ENCODE data around the gene PRKCZ. TPM values are rescaled to one million over a fixed set of nuclear protein-coding genes. Genes with fewer than 3 reads are reported as not detected.
"Not testable (repeated sequence)": the region's sequence is repeated elsewhere in the genome, so short reads cannot be mapped to it uniquely, and the experiment has no call there.

PRKCZ gene
- polyA plus RNA-seq, 4 donors = 28.9 to 36.1 (median 33.0) TPM

DNA sequence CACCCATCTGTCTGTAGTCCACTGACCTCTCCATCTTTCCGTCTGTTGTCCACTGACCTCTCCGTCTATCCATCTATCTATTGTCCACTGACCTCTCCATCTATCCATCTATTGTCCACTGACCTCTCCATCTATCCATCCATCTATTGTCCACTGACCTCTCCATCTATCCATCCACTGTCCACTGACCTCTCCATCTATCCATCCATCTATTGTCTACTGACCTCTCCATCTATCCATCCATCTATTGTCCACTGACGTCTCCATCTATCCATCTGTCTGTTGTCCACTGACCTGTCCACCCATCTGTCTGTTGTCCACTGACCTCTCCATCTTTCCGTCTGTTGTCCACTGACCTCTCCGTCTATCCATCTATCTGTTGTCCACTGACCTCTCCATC lies 97.7 kb downstream of the PRKCZ start:
- DNase-seq (ENCODE audit: low read depth in 4 of 4, low spot score in 2 of 4) = not testable (repeated sequence)

DNA sequence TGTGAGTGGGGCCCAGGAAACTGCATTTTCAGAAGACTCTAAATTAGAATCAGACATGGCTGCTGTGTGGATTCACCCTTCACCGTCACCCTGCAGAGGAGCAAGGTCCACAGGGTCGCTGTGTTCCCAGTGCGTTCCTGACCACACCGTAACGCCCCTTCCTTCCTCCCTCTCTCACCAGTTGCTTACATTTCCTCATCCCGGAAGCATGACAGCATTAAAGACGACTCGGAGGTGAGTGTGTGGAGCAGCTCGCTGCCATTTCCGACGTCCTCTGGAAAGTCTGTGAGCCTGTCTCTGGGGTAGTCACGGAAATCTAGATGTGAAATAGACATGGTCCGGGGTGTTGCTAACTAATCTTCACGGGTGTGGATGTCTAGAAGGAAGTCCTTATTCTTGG lies 98.5 kb downstream of the PRKCZ start:
- no peak for DNase-seq (ENCODE audit: low read depth in 4 of 4, low spot score in 2 of 4)

DNA sequence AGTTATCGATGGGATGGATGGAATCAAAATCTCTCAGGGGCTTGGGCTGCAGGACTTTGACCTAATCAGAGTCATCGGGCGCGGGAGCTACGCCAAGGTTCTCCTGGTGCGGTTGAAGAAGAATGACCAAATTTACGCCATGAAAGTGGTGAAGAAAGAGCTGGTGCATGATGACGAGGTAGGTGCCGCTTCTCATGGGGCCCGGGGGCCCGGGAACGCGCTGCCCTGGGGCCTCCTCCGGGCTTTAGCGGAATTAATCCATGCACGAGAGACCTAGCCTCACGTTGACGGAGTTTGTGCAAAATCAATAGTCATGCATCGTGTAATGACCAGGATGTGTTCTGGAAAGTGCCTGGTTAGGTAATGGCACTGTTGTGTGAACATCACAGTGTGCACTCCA lies 100.6 kb downstream of the PRKCZ start:
- DNase-seq (ENCODE audit: low read depth in 4 of 4, low spot score in 2 of 4) = no peak

DNA sequence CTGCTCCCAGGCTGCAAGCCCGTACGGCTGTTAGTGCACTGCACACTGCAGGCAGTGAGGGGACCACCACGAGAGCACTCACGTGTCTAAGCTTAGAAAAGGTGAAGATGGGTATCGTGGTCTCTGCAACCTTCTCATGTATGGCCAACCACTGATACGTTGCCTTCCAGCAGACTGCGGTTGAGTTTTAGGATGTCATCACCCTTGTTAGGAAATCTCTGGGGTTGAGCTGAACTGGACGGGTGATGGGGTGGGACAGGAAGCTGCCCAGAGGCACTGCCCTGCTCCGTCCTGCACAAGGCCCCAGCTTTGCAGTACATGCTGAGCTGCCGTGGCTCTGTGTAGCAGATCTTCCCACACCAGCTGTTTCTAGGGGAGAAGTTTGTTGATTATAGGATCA lies 101.0 kb downstream of the PRKCZ start:
- DNase-seq (ENCODE audit: low read depth in 4 of 4, low spot score in 2 of 4) = no peak

- no peak for DNase-seq (ENCODE audit: low read depth in 4 of 4, low spot score in 2 of 4)
These were observed 101.7 kb downstream of the PRKCZ start for GRCh38 chr1:2151911-2152310.

GRCh38 chr1:2152954-2153353 lies 102.7 kb downstream of the PRKCZ start:
- no peak for DNase-seq (ENCODE audit: low read depth in 4 of 4, low spot score in 2 of 4)

DNA sequence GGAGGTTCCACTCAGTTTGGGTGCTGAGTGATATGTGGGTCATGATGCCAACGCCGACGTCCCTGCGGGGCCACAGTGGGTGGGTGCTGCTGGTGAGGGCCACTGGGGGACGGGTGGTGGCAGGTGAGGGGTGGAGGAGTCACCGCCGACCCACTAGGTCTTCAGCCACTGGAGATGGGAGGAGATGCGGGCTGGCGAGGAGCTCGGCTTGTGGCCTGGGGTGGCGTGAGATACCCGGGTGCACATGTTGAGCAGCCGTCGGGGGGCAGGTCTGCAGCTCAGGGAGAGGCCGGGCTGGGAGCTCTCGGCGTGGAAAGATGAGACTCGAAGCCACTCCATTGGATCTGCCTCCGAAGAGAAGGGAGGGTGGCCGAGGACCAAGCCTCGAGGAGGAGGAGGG lies 103.8 kb downstream of the PRKCZ start:
- DNase-seq (ENCODE audit: low read depth in 4 of 4, low spot score in 2 of 4) = no peak

- no peak for DNase-seq (ENCODE audit: low read depth in 4 of 4, low spot score in 2 of 4)
These were observed 105.0 kb downstream of the PRKCZ start for GRCh38 chr1:2155147-2155598.

GRCh38 chr1:2155788-2156187 lies 105.6 kb downstream of the PRKCZ start:
- DNase-seq (ENCODE audit: low read depth in 4 of 4, low spot score in 2 of 4) = no peak

- DNase-seq (ENCODE audit: low read depth in 4 of 4, low spot score in 2 of 4) = no peak
These were observed 106.7 kb downstream of the PRKCZ start for GRCh38 chr1:2156866-2157265.

DNA sequence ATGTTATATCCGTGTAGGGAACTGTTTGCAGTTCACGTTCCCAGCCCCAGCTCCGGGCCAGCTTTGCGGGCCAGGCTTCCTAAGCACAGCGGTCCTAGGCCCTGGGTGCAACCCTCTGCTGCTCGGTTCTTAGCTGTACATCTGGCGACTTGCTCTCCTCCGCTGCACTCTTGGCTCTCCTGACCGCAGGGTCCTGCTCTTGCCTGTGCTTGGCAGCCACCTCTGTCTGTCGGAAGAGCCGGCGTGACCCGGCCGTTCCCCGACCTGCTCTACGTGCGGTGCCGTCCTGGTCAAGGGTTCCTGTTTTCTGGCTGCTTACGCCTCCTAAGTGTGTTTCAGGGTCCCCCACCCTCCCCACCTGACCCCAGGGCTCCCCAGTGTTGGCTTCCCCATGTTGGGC lies 107.6 kb downstream of the PRKCZ start:
- DNase-seq (ENCODE audit: low read depth in 4 of 4, low spot score in 2 of 4) = no peak

DNA sequence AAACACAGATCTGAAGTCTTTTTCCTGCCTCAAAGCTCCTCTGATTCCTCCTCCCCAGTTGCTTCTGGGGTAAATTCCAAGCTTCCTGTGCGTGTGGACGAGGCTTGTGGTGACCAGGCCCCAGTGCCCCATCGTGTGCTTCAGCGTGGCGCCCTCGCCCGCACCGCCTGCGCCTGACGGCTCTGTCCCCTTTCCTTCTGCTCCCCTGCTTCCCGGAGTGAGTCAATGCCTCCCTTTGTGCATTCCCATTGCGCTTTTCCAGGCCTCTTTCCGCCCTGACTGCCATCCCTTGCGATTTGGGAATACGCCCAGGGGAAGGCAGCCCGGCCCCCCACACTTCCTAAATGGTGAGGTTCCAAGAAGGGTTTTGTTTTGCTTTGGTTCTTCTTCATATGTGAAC lies 108.1 kb downstream of the PRKCZ start:
- no peak for DNase-seq (ENCODE audit: low read depth in 4 of 4, low spot score in 2 of 4)

- no peak for DNase-seq (ENCODE audit: low read depth in 4 of 4, low spot score in 2 of 4)
These were observed 108.9 kb downstream of the PRKCZ start for GRCh38 chr1:2159124-2159523.

GRCh38 chr1:2160451-2161300 lies 110.5 kb downstream of the PRKCZ start:
- DNase-seq (ENCODE audit: low read depth in 4 of 4, low spot score in 2 of 4) = no peak

DNA sequence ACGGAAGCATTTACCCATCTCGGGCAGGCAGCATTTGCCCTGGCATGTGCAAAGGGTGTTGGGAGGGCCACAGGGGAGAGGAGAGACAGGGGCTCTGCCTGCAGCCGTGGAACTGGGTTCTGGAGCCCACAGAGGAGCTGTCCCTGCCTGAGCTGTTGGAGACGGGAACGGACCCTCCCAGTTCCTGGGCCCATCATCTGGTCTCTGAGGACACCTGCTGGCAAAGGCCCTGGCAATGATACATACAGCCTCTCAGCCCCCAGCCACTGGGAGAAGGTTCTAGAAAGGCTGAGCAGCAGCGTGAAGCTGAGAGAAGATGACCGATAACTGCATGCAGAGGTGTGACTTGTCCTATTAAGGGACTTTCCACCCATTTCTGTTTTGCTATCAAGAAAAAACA lies 113.0 kb downstream of the PRKCZ start:
- no peak for DNase-seq (ENCODE audit: low read depth in 4 of 4, low spot score in 2 of 4)

GRCh38 chr1:2165646-2166045 lies 115.4 kb downstream of the PRKCZ start:
- no peak for DNase-seq (ENCODE audit: low read depth in 4 of 4, low spot score in 2 of 4)

GRCh38 chr1:2166254-2166653 lies 116.0 kb downstream of the PRKCZ start:
- DNase-seq (ENCODE audit: low read depth in 4 of 4, low spot score in 2 of 4) = no peak

- no peak for DNase-seq (ENCODE audit: low read depth in 4 of 4, low spot score in 2 of 4)
These were observed 116.5 kb downstream of the PRKCZ start for GRCh38 chr1:2166695-2167094.

DNA sequence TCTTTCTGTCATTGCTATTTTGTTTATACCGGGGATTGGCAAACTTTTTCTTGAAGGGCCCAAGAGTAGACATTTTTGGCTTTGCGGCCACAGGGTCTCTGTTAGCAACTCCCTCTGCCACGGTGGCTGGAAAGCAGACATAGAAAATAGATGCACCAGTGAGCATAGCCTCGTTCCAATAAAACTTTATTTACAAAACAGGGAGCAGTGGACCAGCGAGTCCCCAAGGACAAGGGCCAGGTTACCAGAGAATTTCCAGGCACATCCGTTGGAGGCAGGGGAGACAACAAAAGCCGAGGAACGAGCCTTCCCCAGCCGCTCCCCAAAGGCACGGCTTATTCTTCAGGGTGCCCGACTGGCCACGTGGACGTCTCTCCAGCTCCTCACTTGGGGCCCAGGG lies 117.9 kb downstream of the PRKCZ start:
- no peak for DNase-seq (ENCODE audit: low read depth in 4 of 4, low spot score in 2 of 4)

DNA sequence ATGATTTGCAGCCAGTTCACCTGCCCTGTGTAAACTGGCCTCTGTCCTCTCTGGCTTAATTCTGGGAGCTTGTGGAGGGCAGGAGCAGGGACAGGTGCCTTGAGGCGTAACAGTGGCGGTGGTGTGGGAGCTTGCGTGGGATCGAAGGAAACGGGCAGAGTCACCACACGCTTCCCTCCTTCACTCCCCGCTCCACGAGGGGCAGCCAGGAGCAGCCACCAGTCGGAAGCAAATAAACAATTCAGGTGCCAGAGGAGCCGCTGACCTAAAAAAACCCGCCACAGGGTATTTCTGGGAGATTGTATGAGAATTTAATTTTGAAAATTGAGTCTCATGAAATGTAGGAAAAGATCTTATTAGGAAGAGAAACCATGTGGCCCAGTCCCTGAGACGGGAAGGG lies 118.3 kb downstream of the PRKCZ start:
- DNase-seq (ENCODE audit: low read depth in 4 of 4, low spot score in 2 of 4) = no peak

DNA sequence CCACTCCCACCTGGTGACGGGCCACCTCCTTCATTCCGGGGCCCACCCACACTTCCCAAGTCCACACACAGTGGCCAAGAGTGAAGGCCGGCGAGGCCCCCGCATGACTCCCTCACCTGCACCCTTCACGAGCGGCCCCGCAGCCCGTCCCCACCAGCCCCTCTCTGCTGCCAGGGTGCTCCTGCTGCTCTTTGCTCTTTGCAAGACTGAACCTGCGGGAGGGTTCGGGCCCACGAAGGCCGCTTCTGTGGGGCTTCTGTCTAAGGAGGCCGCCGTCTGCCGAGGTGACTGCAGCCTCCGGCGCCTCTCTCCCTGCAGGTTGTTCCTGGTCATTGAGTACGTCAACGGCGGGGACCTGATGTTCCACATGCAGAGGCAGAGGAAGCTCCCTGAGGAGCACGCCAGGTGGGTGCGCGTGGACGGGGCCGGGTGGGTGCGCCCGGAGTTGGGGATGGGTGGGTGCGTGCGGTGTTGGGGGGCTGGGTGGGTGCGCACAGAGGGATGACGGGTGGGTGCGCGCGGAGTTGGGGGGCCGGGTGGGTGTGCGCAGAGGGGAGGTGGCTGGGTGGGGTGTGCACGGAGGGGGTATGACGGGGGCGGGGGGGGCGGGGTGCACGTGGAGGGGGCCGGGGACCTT lies 119.1 kb downstream of the PRKCZ start:
- no peak for DNase-seq (ENCODE audit: low read depth in 4 of 4, low spot score in 2 of 4)

- DNase-seq (ENCODE audit: low read depth in 4 of 4, low spot score in 2 of 4) = no peak
These were observed 120.0 kb downstream of the PRKCZ start for GRCh38 chr1:2170211-2170610.

Measured in left renal cortex interstitium (tissue), 4 donors.